ENCODE measurements around the gene ZBTB48.
"Not testable (repeated sequence)": the region's sequence is repeated elsewhere in the genome, so short reads cannot be mapped to it uniquely, and the experiment has no call there.

The ZBTB48 gene

DNA sequence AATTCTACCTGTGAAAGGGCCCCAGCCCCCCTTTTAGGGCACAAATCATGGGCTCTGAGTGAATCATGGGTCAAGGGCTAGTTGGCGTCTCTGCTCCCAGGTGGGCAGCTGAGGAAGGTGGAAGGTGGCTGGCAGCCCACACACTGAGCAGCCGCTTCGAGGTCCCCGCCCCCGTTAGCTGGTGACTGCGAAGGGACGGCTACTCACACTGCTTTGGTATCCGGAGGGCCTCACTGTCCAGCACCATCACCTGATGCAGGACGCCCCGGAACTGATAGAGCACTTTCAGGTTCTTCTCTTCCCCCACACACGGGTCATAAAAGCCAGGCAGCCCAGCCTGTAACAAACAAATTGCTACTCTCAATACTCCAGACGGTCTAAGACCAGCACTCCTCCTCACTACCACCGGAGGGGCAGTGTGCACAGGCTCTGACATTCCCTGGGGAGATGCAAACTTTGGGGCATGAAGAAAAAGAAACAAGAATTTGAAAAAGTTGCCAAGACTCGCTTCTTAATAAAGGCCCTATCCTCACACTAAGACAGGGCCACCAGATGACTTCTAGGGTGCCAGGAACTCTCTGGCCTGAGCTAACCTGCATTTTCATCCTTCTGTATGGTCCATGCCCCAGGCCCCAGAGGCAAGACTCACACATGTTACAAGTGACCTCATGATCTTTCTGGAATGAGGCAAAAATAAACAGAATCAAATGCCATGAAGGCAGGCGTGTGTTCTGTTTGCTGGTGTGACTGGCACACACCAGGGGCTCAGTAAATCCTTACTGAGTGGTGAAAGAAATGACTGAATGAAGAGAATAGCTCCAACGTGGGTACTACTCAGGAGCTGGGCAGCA is 56.3 kb downstream of the ZBTB48 start:
- no peak for DNase-seq

DNA sequence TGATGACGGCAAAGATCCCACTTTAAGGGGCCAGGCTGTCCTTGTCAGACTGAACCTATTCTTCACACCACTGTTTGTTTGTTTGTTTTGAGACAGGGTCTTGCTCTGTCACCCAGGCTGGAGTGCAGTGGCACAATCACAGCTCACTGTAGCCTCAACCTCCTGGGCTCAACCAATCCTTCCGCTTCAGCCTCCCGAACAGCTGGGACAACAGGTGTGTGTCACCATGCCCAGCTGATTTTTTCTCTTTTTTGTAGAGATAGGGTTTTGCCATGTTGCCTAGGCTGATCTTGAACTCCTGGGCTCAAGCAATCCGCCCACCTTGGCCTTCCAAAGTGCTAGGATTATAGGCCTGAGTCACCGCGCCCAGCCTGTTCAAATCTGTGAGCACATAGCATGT is 57.0 kb downstream of the ZBTB48 start:
- not testable (repeated sequence) for DNase-seq

DNA sequence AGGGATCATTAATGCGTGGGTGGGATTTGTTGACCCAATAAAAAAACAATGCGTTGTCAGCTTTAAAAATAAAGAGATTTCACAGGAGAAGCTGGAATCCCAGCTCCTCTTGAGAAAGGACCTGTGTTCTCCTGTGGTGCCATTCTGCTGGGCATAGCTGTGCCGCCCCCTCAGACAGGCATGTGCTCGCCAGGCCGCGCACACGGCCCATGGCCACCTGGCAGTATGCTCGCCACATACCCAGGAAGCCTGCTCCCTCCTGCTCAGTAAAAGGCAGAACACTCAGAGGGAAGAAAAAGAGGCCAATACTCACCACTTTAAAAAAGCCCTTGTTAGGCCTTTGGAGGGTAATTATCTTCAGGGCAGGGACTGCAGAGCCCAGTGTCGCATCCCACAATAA is 58.0 kb downstream of the ZBTB48 start:
- DNase-seq, result no peak

DNA sequence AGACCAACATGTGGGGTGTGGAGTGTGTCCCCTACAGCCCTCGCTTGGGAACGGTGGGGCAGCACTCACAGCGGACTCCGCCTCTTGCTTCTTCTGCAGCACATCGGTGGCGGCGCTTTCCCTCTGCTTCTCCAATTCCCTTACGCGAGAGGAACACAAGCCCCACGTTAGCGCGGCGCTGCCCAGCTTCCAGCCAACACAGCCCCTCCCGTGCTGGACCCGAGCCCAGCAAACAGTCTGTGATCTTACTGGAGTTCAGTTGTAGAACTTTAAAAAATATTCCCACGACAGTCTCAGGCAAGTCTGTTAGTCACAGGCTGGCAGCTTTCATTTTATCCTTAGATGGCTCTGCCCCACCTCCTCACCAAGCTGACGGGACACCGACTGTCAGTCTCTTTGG is 58.4 kb downstream of the ZBTB48 start:
- no peak for DNase-seq
